Spinal cord (tissue), 10 donors: ENCODE data around the gene IGSF5. TPM values are rescaled to one million over a fixed set of nuclear protein-coding genes. Genes with fewer than 3 reads are reported as not detected.

Source experiments
- DNase-seq, 6 donors: peaks; one replicate each; pipeline versions ENCODE4 v3.0.0 to v3.0.0-alpha.2; 2013 to 2015; ENCODE audit warnings: low spot score in 6 of 6, low read depth in 4 of 6
- H3K27ac ChIP-seq: one replicate; pipeline ENCODE4 v1.5.1; 2013; ENCODE audit warnings: low read depth, low read length, control low read depth
- H3K27me3 ChIP-seq: one replicate; pipeline ENCODE4 v1.6.1; 2013; ENCODE audit warnings: low read length; ENCODE audit not compliant: control insufficient read depth, insufficient read depth
- H3K36me3 ChIP-seq: one replicate; pipeline ENCODE4 v1.6.1; 2013; ENCODE audit warnings: low read length; ENCODE audit not compliant: control insufficient read depth, insufficient read depth
- H3K4me1 ChIP-seq: one replicate; pipeline ENCODE4 v1.6.1; 2013; ENCODE audit warnings: low read length; ENCODE audit not compliant: control insufficient read depth, insufficient read depth
- H3K4me3 ChIP-seq: one replicate; pipeline ENCODE4 v1.5.1; 2013; ENCODE audit warnings: low read depth, low read length, control low read depth
- H3K9me3 ChIP-seq: one replicate; pipeline ENCODE4 v1.6.1; 2013; ENCODE audit warnings: low read length; ENCODE audit not compliant: control insufficient read depth, insufficient read depth
- WGBS: methylation state at CpG from one replicate; pipeline ENCODE4 v1.1.5; 2013; ENCODE audit warnings: missing lambda C conversion rate; ENCODE audit not compliant: insufficient coverage; 5-methylcytosine and 5-hydroxymethylcytosine counted together
- polyA plus RNA-seq, 2 donors: library from polyadenylated mRNA; unstranded; fragments of 120-200 nt; gene quantifications; one replicate each; pipeline ENCODE4 v1.2.1, GENCODE V29; 2013; ENCODE audit not compliant: insufficient read length in 2 of 2
- total RNA-seq, 2 donors: library from RNA; depleted of rRNA in 1 of 2; stranded (reverse); fragments of 120-200 nt in 1 of 2; fragments of >200 nt in 1 of 2; gene quantifications; one replicate each; pipeline versions ENCODE4 v1.2.3 to v1.2.4, GENCODE V29; 2013 to 2014
- donor health status: healthy.

Gene IGSF5
- total and polyA plus RNA-seq, 4 donors, result 2.7 to 5.3 (median 4.5) TPM

DNA sequence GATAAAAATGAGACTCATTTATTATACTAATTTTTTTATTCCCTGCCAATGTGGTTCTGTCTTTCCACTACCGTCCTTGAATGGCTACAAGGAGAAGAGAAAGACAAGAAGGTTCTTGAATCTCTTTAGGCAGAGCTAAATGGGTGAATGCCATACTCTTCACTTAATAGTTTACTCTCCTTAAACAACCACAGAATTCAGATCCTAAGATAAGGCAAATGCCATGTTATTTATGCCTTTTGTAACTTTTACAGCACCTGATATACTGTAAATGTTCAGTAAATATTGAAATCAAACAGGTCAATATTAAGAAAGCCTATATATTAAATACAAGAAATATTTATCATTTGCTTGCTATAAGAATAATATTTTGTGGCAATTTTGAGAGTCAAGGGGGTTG lies 58.4 kb downstream of the IGSF5 start:
- WGBS, result no CpG with 5 or more reads among the region's 1 CpG
- Histone ChIP-seq H3K9me3 (no peaks in the 10 kb centered on the region), H3K27me3 (no peaks in the 10 kb centered on the region), H3K4me1 (peaks cover 9% of the 10 kb centered on the region), H3K27ac (no peak overlapping the region), H3K4me3 (no peak overlapping the region), H3K36me3 (no peaks in the 10 kb centered on the region)
- DNase-seq, result no peak

DNA sequence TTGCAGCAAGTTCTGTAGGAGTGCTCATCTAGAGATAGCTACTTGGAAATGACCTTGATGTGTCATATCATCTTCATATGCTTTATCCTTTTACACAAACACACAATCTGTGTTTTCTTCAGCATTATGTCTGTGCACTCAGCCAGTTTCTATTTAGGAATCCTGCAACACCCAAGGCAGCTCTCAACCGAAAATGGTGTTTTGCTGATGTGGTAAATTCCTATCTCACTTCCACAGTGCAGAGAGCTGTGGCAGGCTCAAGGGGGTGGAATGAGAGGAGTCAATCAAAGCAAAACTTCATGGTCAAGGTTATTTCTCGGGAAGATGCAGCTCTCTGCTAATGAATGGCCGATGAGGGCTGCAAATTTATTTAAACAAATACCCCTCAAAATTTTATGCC lies 59.3 kb downstream of the IGSF5 start:
- Histone ChIP-seq H3K4me3 (no peak overlapping the region), H3K4me1 (peaks cover under 1% of the 10 kb centered on the region), H3K9me3 (no peaks in the 10 kb centered on the region), H3K27me3 (no peaks in the 10 kb centered on the region), H3K27ac (no peak overlapping the region), H3K36me3 (no peaks in the 10 kb centered on the region)
- peak in 1 of 6 donors; percentile 46 for DNase-seq
- 100% methylated on average over 2 of the region's 3 CpGs for WGBS

DNA sequence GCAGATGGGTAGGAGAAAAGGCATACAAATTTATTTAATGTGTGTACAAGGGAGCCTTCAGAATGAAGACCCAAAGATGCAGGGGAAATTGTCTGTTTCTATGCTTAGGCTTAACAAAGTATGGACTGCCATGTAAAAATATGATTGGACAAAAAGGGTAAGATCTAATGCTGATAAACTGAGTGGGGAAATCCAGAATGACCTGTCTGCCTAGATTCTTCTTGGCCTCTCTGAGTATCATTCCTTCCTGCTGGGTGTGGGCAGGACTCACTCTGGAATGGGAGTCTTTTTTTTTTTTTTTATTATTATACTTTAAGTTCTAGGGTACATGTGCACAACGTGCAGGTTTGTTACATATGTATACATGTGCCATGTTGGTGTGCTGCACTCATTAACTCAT lies 61.0 kb downstream of the IGSF5 start:
- H3K4me3 ChIP-seq, result no peak overlapping the region
- no peak for DNase-seq
- H3K9me3 ChIP-seq, result no peaks in the 10 kb centered on the region
- no peaks in the 10 kb centered on the region for H3K27me3 ChIP-seq
- no peak overlapping the region for H3K27ac ChIP-seq
- H3K4me1 ChIP-seq, result no peaks in the 10 kb centered on the region
- WGBS, result no CpG with 5 or more reads among the region's 1 CpG
- no peaks in the 10 kb centered on the region for H3K36me3 ChIP-seq

DNA sequence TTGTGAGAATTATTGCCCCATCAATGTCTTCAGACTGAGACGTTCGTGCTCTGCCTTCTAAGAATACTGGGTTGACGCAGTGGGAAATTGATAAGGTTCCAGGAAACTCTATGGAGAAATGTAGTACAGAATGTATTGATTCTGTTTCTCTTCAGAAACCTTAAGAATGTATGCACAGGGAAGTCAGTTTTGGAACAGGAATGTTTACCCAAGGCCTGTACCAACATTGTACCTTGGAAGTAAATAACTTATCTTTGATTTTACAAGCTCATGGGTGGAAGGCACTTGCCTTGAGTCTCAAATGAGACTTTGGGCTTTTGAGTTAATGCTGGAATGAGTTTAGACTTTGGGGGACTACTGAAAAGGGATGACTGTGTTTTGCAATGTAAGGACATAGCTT lies 62.8 kb downstream of the IGSF5 start:
- no peaks in the 10 kb centered on the region for H3K4me1 ChIP-seq
- H3K27ac ChIP-seq, result no peak overlapping the region
- no peaks in the 10 kb centered on the region for H3K9me3 ChIP-seq
- H3K4me3 ChIP-seq, result no peak overlapping the region
- WGBS, result 66% methylated on average over 3 of the region's 3 CpGs
- H3K36me3 ChIP-seq, result no peaks in the 10 kb centered on the region
- no peaks in the 10 kb centered on the region for H3K27me3 ChIP-seq
- no peak for DNase-seq

DNA sequence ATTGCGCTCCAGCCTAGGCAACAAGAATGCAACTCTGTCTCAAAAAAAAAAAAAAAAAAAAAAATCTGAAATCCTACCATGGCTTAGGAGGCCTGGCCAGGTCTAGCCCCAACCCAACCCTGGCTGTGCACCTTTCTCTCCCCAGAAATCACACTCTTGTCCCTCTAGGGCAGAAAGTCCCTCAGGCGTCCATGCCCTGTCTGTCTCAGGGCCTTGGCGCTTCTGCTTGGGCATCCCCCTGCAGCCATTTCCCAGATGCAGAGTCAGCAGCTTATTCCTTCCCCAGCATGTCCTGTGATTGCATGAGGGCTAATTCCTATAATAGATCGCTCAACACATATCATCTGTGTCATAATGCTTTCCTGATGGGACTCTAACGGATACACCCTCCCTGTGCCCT lies 65.0 kb downstream of the IGSF5 start:
- H3K9me3 ChIP-seq, result no peaks in the 10 kb centered on the region
- no peaks in the 10 kb centered on the region for H3K4me1 ChIP-seq
- no peaks in the 10 kb centered on the region for H3K27me3 ChIP-seq
- DNase-seq, result no peak
- H3K4me3 ChIP-seq, result no peak overlapping the region
- H3K27ac ChIP-seq, result no peak overlapping the region
- no peaks in the 10 kb centered on the region for H3K36me3 ChIP-seq
- WGBS, result 96% methylated on average over 2 of the region's 5 CpGs

DNA sequence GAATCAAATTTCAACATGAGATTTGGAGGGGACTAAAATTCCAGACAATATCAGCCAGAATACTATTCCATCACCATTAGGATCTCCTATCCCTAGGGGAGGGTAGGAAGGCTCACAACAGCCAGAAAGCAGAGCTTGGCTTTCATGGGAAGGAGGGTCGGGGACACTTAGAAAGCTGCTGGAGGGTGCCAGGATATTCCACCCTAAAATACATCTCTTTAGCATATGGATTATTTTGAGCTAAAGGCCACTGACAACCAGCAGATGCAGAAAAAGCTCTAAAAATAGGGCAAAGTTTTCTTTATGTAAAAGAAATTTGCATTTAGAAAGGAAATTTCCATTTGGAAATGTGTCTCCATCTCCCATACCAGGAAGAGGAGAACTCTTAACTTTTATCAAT lies 68.0 kb downstream of the IGSF5 start:
- peak in 1 of 6 donors; percentile 50 for DNase-seq
- Histone ChIP-seq H3K27me3 (no peaks in the 10 kb centered on the region), H3K36me3 (no peaks in the 10 kb centered on the region), H3K9me3 (no peaks in the 10 kb centered on the region), H3K27ac (no peak overlapping the region), H3K4me1 (no peaks in the 10 kb centered on the region), H3K4me3 (no peak overlapping the region)
- no CpG with 5 or more reads among the region's 1 CpG for WGBS

DNA sequence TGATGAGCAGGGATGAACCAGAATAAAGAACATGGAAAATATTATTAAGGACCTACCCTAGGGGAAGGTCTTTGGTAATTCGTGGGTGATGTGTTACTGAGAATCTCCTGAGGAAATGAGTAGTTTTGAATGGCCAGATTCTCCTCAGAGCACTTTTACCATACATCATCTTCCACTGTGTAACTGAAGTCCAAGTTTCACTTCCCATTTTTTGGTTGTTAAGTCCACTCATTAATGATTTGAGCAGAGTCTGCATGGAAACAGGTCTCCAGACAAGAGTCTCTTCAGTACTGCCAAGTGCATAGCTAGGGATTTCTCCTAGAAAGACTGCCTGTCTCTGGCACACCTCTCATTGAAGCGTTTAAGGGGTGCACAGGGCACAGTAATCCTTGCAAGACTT lies 73.6 kb downstream of the IGSF5 start:
- H3K4me3 ChIP-seq, result no peak overlapping the region
- 100% methylated on average over 1 of the region's 2 CpGs for WGBS
- DNase-seq, result no peak

DNA sequence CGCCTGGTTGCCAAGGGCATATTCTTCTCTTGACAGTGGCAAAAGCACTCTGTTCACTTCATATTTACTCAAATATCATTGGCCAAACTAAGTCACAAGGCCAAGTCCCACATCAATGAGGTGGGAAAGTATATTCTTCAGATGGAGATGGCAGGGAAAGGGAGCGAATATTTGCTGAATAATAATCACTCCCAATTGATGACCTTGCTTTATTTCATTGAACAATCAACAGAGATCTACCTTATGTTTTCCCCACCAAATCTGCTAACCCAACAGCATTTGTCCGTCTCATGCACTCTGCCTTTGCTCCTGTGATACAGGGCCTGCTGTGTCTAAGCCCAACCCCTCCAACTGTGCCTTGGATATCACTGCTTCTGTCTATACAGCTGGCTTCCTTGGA lies 77.1 kb downstream of the IGSF5 start:
- H3K27ac ChIP-seq, result no peak overlapping the region
- 91% methylated on average over 2 of the region's 3 CpGs for WGBS
- DNase-seq, result no peak

More for the DNA sequence above, 73.6 kb downstream of the IGSF5 start:
- Histone ChIP-seq H3K36me3 (no peaks in the 10 kb centered on the region), H3K4me1 (no peaks in the 10 kb centered on the region), H3K27ac (no peak overlapping the region), H3K27me3 (no peaks in the 10 kb centered on the region), H3K9me3 (no peaks in the 10 kb centered on the region)

DNA sequence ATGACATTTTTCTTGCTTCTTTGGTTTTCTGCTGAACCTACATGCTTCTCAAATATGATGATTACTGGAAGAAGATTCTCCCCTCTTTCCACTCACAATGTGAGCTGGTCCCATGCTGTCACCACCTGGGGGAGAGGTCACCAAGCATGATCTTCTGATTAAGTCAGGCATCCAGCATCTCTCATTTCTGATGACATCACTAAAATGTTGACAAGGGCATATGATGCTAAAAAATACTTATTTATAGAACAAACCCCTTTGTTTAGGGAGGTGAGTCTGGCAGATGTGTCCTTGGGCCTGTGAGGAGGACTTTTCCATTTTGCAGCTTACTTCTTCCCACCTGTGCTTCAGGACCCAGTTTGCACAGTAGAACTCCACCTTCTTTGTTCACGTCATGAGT lies 80.3 kb downstream of the IGSF5 start:
- Histone ChIP-seq H3K4me3 (no peak overlapping the region), H3K36me3 (no peaks in the 10 kb centered on the region), H3K9me3 (no peaks in the 10 kb centered on the region), H3K27me3 (no peaks in the 10 kb centered on the region), H3K27ac (no peak overlapping the region), H3K4me1 (no peaks in the 10 kb centered on the region)
- no peak for DNase-seq
- WGBS, result 100% methylated on average over 1 of the region's 1 CpG

More for the DNA sequence above, 77.1 kb downstream of the IGSF5 start:
- no peaks in the 10 kb centered on the region for H3K27me3 ChIP-seq
- no peaks in the 10 kb centered on the region for H3K9me3 ChIP-seq
- H3K36me3 ChIP-seq, result no peaks in the 10 kb centered on the region
- H3K4me1 ChIP-seq, result no peaks in the 10 kb centered on the region
- no peak overlapping the region for H3K4me3 ChIP-seq

DNA sequence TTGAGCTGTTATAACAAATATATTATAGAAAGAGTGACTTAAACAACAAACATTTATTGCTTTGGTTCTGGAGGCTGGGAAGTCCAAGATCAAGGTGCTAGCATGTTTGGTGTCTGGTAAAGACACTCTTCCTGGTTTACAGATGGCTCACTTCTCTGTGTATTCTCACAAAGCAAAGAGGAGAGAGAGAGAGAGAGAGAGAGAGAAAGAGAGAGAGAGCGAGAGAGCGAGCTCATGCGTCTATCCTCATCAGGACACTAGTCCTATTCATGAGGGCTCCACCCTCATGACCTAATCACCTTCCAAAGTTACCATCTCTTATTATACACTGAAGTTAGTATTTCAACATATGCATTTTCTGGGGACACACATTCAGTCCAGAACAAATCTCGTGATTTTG lies 89.6 kb downstream of the IGSF5 start:
- Histone ChIP-seq H3K27ac (no peak overlapping the region), H3K27me3 (no peaks in the 10 kb centered on the region), H3K4me1 (no peaks in the 10 kb centered on the region), H3K9me3 (no peaks in the 10 kb centered on the region), H3K36me3 (no peaks in the 10 kb centered on the region), H3K4me3 (no peak overlapping the region)
- no peak for DNase-seq
- WGBS, result no CpG with 5 or more reads among the region's 4 CpGs
